ENCODE measurements around the gene NLGN1. TPM values are rescaled to one million over a fixed set of nuclear protein-coding genes. Genes with fewer than 3 reads are reported as not detected.

NLGN1 gene
- total RNA-seq, 3 donors from 2014 or later: 0.43 to 14.3 (median 2.0) TPM

DNA sequence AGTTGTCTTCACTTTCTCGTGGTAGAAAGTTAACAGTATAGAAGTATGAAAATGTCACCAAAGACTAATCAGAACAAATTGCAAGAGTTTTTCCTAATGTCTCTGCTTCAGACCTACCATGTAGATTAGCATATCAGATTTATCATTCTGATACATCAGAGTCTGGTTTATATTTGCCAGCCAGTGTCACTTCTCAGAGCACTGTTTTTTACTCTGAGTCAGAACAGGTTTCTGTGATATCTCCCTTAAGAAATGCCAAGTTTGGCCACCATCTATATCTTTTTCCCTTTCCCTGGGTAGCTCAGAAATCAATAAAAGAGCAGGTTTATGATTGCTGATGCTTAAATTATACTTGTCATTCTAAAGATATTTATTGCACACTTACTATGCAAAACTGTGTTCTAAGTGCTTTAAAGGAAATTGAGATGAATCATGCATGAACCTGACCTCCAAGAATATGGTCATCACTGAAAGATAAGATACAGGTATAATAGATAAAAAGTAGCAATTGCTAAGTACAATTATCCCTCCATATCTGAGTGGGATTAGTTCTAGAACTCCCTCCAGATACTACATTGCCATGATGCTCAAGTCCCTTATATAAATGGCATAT, 788.9 kb downstream of the NLGN1 start:
- intact Hi-C loops (cut with DNase I, micrococcal nuclease): no loop called here

DNA sequence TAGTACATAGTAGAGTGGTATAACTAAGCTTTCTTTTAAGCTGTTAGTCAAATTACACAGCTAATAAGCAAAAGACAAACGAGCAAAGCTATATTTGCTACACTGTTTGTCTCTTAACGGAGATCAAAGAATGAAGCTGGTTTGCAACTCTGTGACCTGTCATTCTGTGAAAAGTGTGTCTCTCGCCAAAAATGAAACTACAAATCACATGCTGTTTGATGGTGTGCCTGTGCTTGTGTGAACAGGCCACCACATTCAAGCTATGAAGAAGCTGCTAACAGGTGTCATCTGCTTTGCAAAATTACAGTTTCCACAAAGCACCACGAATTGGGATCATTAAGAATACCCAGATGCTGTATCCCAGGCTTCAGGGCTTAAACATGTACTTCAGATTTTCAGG, 793.8 kb downstream of the NLGN1 start:
- H3K36me3 ChIP-seq (ENCODE audit: low read depth): no peaks in the 10 kb centered on the region
- DNase-seq (no peak), ATAC-seq (no peak)
- no peaks in the 10 kb centered on the region for H3K9me3 ChIP-seq
- H3K4me1 ChIP-seq (ENCODE audit: low read depth): no peaks in the 10 kb centered on the region
- intact Hi-C loops (cut with DNase I, micrococcal nuclease): no loop called here
- TF ChIP-seq, protein P1, sequence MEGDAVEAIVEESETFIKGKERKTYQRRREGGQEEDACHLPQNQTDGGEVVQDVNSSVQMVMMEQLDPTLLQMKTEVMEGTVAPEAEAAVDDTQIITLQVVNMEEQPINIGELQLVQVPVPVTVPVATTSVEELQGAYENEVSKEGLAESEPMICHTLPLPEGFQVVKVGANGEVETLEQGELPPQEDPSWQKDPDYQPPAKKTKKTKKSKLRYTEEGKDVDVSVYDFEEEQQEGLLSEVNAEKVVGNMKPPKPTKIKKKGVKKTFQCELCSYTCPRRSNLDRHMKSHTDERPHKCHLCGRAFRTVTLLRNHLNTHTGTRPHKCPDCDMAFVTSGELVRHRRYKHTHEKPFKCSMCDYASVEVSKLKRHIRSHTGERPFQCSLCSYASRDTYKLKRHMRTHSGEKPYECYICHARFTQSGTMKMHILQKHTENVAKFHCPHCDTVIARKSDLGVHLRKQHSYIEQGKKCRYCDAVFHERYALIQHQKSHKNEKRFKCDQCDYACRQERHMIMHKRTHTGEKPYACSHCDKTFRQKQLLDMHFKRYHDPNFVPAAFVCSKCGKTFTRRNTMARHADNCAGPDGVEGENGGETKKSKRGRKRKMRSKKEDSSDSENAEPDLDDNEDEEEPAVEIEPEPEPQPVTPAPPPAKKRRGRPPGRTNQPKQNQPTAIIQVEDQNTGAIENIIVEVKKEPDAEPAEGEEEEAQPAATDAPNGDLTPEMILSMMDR (IDR thresholded peaks at IDR 0.05): no peak
- no peak overlapping the region for H3K4me3 ChIP-seq

More for the DNA sequence above, 788.9 kb downstream of the NLGN1 start:
- H3K4me3 ChIP-seq: no peak overlapping the region
- TF ChIP-seq, protein P1 (IDR thresholded peaks at IDR 0.05): no peak
- H3K9me3 ChIP-seq: no peaks in the 10 kb centered on the region
- no peaks in the 10 kb centered on the region for H3K36me3 ChIP-seq (ENCODE audit: low read depth)
- no peaks in the 10 kb centered on the region for H3K4me1 ChIP-seq (ENCODE audit: low read depth)
- no peak for DNase-seq
- ATAC-seq: no peak

DNA sequence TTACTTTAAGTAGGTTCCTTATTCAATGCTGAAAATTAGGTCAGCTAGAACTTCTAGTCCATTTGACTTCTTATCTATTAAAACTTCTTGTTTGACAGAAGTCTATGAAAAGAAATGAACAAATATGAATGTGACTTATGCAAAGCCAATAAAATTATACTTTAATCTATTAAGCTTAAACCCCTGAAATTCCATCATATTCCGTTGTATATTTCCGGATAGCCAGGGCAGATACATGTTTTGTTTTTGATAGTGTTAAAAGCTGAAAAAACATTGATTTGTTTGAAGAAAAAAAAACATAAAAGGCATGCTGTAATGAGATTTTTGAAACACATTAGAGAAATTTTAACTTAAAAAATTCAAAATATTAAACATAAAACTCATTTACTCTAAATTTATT, 794.4 kb downstream of the NLGN1 start:
- ATAC-seq: no peak

DNA sequence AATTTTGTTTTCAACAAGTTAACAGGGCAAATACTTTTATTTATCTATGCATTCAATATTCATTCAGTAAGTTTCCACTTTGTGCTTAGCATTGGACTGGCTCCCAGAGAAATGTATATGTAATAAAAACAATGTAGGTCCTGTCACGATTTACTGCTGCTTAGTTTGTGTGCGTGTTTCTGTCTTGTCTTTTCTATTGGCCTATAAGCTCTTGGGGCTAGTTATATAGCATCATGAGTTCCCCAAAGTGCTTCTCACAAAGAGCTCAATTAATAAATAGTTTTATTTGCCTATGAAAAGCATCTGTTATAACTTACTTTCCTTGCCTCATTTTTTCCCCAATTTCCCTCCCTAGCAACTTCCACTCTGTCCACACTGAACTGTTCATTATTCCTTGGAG, 794.9 kb downstream of the NLGN1 start:
- intact Hi-C loops (cut with DNase I, micrococcal nuclease): no loop called here
- TF ChIP-seq, protein P1 (IDR thresholded peaks at IDR 0.05): no peak
- Histone ChIP-seq H3K4me3 (no peak overlapping the region), H3K4me1 (ENCODE audit: low read depth) (no peaks in the 10 kb centered on the region), H3K9me3 (no peaks in the 10 kb centered on the region), H3K36me3 (ENCODE audit: low read depth) (no peaks in the 10 kb centered on the region)
- ATAC-seq: no peak
- no peak for DNase-seq

More for the DNA sequence above, 794.4 kb downstream of the NLGN1 start:
- TF ChIP-seq, protein P1 (IDR thresholded peaks at IDR 0.05): no peak
- Histone ChIP-seq H3K4me1 (ENCODE audit: low read depth) (no peaks in the 10 kb centered on the region), H3K9me3 (no peaks in the 10 kb centered on the region), H3K4me3 (no peak overlapping the region), H3K36me3 (ENCODE audit: low read depth) (no peaks in the 10 kb centered on the region)
- DNase-seq: no peak
- intact Hi-C loops (cut with DNase I, micrococcal nuclease): no loop called here

DNA sequence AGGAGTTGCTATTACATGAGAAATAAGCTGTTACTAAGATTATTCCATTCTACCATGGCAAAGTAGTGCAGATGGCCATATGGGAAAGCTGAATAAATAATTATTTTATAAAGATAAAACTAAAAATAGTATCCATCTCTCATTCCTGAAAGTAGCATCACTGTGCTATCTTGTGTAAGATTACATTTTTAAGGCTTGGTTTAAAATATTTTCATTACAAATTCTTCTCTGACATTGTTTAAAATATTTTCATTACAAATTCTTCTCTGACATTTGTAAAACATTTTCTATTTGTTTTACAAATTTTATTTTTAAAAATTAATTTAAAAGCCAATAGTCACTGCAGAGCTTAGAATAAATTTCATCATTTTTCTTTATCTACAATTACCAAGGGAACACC, 796.1 kb downstream of the NLGN1 start:
- no peak for ATAC-seq
- TF ChIP-seq, protein P1 (IDR thresholded peaks at IDR 0.05): no peak

DNA sequence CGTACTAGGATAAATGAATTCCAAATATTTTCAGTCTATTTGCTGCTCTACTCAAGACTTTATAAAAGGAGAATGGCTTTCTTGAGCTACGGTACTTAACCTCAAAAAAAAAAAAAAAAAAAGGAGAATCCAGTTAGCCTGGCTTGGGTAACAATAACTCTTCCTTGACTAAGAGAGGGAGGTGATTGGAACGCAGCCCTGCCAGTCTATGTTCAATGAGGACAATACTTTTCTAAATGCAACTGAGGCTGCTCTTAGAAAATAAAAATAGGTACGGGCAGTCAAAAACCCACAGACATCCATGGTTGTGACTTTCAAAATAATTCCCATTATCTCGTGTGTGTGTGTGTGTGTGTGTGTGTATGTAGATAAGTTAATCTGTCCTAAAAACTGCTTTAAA, 799.9 kb downstream of the NLGN1 start:
- ATAC-seq: no peak
- Histone ChIP-seq H3K36me3 (ENCODE audit: low read depth) (no peaks in the 10 kb centered on the region), H3K9me3 (no peaks in the 10 kb centered on the region), H3K4me1 (ENCODE audit: low read depth) (no peaks in the 10 kb centered on the region), H3K4me3 (no peak overlapping the region)
- TF ChIP-seq, protein P1 (IDR thresholded peaks at IDR 0.05): no peak
- intact Hi-C loops (cut with DNase I, micrococcal nuclease): no loop called here
- DNase-seq: no peak

More for the DNA sequence above, 796.1 kb downstream of the NLGN1 start:
- DNase-seq: no peak
- no peaks in the 10 kb centered on the region for H3K9me3 ChIP-seq
- no peaks in the 10 kb centered on the region for H3K36me3 ChIP-seq (ENCODE audit: low read depth)
- intact Hi-C loops (cut with DNase I, micrococcal nuclease): no loop called here
- no peak overlapping the region for H3K4me3 ChIP-seq
- H3K4me1 ChIP-seq (ENCODE audit: low read depth): no peaks in the 10 kb centered on the region
